Colon (tissue), 2 donors: ENCODE results near the gene WWOX.

Experiments used
- FAIRE-seq: peaks from 2 replicates; lab custom pipeline; 2012; peaks lifted over from hg19 to GRCh38; lab: Jason Lieb, UNC
- donor health status: control.
- donor health status: control.

WWOX gene

DNA sequence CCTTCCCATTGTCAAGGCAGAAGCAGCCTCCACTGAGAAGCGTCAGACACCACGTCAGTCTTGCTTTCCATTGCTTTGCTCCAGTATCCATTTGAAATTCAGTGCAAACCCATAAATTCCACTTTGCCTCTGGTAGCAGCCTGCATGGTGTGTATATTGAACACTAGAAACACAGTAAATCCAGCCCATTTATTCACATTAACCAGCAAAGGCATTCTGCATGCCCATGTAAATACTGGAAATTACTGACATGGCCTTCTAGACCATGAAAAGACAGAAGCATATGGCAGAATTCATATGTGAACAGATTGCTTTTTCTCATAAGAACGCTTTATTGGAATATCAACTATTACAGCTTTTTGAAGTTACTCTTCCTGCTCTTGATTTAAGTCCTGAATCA, 595.0 kb downstream of the WWOX start:
- no peak for FAIRE-seq

DNA sequence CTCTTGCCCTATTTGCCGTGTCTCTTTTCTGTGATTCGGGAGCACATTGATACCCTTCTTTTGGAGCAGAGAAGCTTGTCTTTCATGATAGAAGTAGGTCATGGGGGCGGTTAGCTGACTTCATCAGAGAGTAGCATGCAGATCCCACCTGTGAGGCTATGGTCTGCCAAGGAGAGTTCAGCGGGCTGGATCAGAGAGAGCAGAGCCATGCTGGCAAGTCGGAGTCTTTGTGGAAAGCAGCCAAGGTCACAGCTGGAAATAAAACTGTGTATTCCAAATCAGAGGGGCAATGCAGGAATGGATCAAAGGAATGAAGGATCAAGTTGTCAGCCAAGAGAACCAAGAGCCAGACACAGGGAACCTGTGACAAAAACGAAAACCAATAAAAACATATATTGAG, 595.9 kb downstream of the WWOX start:
- no peak for FAIRE-seq

DNA sequence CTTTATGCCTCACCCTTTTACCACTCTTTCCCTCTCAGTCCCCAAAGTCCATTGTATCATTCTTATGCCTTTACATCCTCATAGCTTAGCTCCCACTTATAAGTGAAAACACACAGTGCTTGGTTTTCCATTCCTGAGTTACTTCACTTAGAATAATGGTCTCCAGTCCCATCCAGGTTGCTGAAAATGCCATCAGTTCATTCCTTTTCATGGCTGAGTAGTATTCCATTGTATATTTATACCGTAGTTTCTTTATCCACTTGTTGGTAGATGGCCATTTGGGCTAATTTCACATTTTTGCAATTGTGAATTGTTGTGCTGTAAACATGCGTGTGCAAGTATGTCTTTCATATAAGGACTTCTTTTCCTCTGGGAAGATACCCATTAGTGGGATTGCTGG, 597.3 kb downstream of the WWOX start:
- no peak for FAIRE-seq

DNA sequence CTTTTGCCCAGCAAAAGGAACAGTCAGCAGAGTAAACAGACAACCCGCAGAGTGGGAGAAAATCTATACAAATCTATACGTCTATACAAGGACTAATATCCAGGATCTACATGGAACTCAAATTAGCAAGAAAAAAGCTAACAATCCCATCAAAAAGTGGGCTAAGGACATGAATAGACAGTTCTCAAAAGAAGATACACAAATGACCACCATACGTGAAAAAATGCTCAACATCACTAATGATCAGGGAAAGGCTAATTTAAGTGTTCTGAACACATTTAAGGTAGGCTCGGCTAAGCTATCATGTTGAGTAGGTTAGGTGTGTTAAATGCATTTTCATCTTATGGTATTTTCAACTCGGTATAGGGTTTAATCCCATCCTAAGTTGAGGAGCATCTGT, 598.0 kb downstream of the WWOX start:
- no peak for FAIRE-seq

DNA sequence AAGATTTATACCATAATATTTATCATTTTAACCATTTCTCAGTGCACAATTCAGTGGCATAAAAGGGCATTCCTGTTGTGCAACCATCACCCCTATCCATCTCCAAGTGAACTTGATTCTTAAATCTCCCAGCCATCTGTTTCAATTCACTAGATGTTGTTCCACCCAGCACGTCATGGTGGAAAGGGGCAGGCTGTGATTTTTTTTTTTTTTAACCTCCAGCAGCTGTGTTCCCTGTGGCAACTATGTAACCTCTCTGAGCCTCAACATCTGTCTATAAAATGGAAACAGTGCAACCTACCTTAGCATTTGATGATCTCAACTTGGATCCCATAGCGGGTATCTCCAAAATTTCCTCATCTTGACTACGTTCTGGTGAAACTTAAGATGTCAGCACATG, 604.5 kb downstream of the WWOX start:
- no peak for FAIRE-seq

DNA sequence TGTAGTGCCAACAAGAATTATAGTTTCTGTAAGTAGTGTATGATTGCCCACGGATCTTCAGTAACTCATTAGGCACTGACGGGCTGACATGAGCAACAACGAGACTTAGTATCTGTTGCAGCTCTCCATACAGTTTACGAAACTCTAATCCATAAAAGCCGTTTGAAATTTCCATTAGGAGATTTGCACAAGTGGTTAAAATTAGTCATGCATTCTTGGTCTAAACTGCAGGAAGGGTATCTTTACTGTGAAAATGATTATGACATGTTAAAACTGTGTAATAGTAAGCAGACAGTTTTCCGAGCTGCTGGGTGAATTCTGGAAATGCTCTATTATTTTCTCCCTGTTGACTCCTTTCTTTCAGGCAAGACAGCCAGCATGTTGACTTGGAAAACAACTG, 605.0 kb downstream of the WWOX start:
- FAIRE-seq = no peak

DNA sequence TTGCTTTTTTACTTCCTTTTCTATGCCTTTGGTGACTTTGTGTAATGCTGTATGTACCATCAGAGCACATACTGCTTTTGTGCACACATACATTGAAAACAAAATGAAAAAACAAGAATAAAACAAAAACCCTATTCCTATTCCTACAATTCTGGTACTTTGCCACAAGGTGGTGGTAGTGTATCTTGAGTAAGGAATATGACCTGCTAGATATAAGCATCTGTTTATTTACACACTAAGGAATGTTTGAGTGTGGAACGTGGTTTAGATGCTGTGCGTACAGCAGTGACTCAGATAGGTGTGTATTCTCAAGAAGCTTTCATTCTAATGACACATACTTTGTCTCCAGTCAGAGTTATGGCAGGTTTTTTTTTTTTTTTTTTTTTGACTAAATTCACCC, 606.2 kb downstream of the WWOX start:
- no peak for FAIRE-seq

DNA sequence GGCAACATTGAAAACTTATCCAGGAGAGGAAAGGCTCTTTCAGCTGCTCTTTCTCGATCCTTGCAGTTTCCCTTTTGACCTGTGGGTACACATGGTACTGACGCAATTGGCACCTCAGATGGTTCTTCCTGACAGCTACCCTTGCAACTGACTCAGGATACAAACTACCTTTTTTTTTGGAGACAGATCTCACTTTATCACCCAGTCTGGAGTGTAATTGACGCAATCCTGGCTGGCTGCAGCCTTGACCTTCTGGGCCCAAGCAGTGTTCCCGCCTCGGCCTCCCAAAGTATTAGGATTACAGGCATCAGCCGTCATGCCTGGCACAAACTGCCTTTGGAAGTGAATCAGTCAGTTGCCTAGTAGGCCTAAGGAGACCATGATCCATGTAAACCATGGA, 607.2 kb downstream of the WWOX start:
- no peak for FAIRE-seq

DNA sequence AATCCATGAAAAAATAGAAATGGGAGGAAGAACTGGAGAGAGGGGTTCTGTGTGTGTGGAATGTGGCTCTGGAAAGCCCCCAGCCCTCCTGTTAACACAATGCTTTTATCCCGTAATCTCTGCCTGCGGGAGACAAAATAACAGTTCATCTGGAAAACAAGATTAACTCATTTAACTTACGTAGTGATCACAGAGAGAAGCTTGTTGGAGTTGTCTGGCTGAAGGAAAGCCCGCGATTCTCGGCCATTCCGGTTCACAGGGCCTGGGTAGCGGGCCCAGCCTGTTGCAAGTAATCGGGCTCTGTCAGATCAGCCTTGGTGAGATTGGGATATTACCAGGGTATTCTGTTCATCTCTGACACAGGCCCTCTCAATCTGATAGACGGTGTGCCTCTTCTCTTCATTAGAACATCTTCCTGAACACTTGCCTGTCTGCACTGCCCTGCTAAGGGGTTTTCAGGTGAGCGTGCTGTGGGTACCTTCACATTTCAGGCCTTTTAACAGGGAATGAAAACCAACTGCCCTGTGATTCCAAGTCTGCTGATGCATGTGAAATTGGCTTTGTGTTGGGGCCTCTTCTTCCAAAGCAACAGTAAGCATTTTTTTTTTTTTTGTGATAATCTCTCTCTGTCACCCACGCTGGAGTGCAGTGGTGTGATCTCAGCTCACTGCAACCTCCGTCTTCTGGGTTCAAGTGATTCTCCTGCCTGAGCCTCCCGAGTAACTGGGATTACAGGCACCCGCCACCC, 609.9 kb downstream of the WWOX start:
- no peak for FAIRE-seq

DNA sequence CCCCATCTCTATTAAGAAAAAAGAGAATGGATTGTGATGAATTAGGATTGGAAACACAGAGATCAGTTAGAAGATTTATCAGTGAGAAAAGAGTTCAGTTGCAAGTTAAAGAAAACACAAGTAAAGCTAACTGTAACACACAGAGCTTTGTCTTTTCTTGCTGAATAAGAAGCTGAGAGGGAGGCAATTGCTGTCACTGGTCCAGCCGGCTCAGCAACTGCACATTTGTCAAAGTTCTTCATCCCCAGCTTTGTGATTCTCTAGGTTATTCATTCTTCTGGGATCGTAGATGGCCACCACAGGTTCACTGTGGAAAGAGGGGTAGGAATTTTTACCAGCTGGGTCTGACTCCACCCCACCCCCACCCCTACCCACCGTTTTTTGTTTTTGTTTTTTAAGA, 615.7 kb downstream of the WWOX start:
- no peak for FAIRE-seq

DNA sequence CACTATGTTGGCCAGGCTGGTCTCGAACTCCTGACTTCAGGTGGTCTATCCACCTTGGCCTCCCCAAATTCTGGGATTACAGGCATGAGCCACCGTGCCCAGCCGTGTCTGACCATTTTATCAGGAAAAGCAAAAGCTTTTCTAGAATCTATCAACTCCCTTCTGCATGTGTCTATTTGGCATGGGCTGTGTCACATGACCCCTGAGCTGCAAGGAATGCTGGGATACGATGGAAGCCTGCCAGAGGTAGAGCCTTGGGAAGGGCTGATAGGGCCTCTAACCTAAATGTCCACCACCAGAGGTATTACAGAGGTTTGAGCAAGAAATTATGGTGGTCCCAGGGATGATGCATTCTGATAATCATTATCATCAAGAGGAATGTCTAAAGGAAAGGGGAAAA, 616.2 kb downstream of the WWOX start:
- no peak for FAIRE-seq

DNA sequence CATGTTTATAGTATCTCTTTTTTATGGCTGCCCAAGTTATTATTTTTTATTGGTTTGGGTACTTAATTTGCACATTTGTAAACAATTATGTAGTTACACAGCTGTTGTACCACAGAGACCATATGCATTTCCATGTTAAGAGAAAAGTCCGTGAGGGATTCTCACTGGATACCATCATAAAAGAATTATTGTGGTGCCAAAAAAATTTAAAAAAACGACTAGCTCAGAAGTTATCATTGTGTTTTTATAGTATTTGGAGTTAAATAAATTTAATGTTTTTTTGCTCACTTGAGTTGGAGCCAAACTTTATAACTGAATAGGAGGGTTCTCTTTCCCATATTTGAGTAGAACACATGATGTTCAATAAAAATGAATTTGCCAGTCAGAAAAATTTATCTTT, 618.7 kb downstream of the WWOX start:
- no peak for FAIRE-seq

DNA sequence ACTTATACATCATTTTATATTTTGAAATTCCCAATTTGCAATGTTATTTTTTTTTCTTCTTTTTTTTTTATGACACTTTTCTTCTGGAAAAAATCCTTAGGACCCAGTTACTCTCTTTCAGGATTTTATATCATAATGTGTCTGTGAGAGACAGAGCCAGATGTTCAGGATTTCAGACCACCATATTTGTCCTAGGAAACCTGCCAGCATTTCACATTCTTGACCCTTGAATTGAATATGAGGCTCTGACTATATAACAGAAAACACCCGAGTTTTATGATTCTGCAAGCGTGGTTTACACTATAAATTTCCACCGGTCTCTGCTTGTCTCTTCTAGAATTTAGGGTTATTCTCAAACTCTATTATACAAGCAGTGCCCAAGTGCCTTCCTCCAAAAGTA, 621.0 kb downstream of the WWOX start:
- FAIRE-seq = no peak

DNA sequence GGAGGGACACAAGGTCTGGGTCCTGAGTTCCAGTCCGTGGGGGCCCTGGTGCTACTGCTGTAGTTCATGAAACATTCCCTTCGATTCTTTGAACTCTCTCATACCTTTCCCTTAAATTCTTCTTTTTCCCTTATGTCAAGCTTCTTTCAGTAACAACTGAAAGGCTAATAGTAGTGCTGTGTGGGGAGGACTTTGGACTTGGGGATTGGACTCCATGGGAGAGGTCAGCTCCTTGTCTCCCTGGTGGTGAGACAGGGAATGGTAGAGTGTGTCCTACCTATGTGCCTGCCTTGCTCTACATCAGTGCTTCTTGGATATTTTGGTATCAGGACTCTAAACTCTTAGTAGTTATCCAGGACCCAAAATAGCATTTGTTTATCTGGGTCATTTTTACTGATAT, 628.1 kb downstream of the WWOX start:
- FAIRE-seq = no peak

DNA sequence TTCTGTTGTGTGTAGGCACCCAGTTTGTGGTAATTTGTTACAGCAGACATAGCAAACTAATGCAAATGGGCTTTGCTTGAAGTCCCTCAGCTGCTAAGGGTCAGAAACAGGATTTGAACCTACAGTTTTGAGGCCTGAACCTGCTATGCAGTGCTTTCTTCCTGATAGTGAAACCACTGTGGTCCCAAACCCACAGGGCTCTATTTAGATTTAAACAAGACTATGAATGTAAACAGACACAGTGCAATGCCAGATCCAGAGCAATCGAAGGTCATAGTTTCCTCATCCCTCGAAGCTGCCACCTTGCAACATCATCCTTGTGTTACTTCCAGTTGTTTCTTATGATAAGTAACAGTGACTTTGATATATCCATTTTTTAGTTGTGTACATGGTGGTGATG, 630.2 kb downstream of the WWOX start:
- FAIRE-seq = no peak

DNA sequence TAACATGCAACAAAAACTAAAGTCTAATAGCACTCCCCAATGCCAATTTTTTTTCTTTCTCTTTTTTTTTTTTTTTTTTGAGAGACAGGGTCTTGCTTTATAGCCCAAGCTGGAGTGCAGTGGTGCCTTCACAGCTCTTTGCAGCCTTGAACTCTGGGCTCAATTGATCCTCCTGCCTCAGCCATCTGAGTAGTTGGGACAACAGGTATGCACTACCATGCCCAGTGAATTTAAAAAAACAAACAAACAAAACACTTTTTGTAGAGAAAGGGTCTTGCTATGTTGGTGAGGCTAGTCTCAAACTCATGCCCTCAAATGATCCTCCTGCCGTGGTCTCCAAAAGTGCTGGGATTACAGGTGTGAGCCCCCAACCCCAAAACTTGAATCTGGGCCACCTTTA, 632.3 kb downstream of the WWOX start:
- no peak for FAIRE-seq

DNA sequence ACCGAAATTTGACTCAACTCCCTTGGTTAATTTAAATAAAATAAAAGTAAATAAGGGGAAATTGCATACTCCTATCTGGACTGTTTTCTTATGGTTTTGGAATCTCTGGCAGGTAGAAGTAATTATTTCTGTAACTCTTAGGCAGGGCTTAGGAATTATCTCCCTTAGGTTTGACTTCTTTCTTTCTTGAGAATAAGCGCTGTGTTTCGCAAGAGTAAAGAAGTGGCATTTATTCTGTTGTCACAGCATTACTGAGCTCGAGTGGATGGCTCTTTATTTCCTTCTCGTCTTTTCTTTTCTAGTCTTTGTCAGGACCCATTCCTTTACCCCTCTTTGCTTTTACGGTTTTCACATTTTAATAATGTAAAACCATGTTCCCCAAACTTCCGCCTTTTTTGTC, 633.2 kb downstream of the WWOX start:
- FAIRE-seq = no peak

DNA sequence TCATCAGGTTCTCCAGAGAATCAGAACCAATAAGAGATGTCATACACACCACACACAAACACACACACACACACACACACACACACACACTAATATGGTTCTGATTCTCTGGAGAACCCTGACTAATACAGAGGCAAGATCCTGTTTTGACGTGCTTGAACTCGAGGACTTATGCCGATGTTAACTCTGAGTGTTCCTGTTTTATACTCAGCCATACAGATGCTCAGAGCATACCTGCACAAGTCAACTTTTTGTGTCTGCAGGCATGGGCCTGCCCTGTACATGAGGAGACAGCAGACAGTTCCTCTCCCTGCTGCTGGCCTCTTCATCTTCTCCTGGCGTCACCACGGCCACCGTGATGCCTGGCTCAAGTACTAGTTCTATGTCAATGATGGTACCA, 635.9 kb downstream of the WWOX start:
- no peak for FAIRE-seq

DNA sequence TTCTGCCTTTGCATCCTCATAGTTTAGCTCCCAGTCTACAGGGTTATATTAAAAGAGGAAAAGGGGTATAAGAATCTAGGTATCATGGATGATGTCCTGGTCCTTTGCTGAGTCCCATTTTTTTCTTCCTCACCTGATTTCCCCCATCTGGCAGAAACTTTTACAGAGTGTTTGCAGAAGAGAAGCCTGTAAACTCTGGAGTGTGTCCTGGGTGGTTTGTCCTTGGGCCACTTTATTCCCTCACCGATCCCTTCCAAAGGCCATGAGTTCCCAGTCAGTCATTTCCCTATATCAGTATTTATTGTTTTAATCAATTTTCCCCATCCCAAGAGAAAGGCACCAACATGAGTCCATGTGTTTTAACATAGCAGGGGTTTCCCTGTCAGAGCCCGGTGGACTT, 638.2 kb downstream of the WWOX start:
- FAIRE-seq = no peak

DNA sequence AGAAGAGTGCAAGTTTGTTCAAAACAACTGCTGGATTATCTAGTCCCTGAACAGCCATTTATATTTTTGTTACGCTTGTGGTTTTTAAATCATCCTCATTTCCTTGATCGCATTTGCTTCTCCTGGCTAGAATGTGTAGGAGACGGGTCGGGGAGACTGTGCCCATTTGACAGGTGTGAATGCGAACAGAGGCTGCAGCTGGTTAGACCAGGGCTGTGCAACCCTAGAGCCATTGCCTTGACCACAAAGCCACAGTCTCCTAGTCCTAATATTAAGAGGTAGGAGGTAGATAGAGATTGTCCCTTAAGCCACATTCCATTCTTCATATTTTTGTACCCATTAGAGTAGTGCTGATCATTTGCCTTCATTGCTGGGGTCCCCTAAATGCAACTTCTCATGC, 639.1 kb downstream of the WWOX start:
- FAIRE-seq = no peak

DNA sequence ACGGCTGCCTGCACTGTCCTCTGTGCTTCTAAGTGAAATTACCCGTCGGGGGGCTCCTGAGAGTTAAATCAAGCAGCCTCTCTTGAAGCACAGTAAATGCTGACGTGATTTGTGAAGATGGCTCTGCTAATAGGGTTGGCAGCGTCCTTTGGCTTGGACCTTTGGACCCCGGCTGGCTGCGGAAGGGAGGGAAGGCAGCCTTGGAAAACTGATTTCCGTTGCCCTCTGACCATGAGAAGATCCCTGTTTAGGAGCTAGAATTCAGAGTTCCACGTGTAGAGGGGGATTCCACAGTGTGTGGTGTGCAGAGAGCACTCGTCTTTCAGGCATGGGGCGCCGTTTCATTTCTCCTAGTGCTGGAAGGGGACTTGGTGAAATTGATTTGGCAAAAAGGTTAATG, 640.8 kb downstream of the WWOX start:
- no peak for FAIRE-seq

DNA sequence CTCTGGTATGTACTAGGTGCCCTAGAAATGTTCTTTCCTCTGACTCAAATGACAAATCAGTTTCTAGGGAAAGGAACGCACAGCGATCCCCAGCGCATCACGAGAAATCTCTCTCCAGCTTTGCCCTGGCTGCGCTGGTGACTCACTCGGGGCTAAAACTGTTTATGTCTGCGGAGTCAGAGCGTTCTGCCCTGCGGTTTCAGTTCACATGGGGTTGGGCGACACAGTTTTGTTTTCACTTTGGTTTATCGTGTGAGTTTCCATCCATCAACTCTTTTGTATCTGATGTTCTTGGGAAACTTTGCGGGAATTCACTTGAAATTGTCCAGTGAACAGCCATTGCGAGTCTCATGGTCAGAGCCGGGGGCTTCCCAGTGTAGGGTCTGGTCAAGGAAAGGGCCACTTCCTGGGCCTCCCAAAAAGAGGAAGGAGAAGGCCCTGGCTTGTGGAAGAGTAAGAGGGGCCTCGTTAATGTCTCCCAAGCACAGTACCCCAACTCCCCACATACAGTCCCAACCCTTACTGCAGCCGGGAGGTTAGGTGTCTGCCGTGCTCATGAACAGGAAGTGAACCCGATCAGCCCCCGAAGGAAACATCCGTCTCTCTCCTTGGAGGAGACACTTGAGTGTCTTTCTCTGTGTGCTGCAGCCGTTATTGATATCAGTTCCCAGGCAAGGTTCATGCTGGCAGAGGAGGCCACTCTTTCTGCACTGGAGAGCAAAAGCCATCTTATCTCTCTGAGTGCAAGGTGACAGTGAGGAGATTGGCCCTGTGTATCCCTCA, 643.2 kb downstream of the WWOX start:
- FAIRE-seq = no peak

DNA sequence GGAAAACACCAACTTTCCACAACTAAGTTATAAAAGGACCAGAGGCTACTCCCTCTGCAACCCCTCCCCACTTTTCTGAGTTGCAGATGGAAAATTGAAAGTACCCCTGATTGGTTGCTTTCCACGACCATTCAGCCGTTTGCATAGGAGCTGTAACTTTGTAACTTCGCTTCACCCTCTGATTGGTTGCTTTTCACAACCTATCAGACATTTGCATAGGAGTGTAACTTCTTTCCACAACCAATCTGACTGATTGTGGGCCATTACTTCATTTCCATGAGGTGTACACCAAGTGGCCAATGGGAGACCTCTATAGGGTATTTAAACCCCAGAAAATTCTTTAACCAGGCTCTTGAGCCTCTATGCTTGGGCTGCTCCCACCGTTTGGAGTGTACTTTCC, 644.1 kb downstream of the WWOX start:
- no peak for FAIRE-seq

DNA sequence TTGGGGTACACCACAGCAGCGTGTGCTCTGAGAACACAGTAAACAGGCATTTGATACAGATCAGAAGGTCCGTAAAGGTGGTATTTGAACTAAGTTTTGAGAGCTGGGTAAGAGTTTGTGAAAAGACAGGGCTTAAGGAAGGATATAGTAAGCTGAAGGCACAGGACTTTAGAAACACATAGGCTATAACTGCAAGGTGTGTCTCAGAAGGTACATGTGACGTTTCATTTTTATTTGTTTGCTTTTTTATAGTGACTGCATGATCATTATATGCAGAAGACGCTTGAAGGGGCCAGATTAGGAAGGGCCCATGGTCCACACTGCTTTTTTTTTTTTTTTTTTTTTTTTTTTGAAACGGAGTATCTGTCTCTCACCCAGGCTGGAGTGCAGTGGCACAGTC, 644.6 kb downstream of the WWOX start:
- FAIRE-seq = no peak
